ENCODE measurements around the gene FASTKD3.
"Not testable (repeated sequence)": the region's sequence is repeated elsewhere in the genome, so short reads cannot be mapped to it uniquely, and the experiment has no call there.

The FASTKD3 gene, protein sequence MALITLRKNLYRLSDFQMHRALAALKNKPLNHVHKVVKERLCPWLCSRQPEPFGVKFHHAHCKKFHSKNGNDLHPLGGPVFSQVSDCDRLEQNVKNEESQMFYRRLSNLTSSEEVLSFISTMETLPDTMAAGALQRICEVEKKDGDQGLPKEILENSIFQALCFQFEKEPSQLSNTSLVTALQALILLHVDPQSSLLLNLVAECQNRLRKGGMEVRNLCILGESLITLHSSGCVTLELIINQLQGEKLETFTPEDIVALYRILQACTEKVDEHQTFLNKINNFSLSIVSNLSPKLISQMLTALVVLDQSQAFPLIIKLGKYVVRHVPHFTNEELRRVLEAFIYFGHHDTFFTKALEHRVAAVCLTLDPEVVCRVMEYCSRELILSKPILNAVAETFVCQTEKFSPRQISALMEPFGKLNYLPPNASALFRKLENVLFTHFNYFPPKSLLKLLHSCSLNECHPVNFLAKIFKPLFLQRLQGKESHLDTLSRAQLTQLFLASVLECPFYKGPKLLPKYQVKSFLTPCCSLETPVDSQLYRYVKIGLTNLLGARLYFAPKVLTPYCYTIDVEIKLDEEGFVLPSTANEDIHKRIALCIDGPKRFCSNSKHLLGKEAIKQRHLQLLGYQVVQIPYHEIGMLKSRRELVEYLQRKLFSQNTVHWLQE

GRCh38 chr5:7868773-7869473 lies at the start of gene FASTKD3, which contains the start of gene MTRR:
TSS of gene FASTKD3 (minus strand) at chr5:7869031. CDS start at chr5:7868083, 948 bp downstream.
TSS of gene MTRR (plus strand) at chr5:7869148. CDS start at chr5:7870795, 1,647 bp downstream.
- peak; percentile 87 to 91 for DNase-seq

DNA sequence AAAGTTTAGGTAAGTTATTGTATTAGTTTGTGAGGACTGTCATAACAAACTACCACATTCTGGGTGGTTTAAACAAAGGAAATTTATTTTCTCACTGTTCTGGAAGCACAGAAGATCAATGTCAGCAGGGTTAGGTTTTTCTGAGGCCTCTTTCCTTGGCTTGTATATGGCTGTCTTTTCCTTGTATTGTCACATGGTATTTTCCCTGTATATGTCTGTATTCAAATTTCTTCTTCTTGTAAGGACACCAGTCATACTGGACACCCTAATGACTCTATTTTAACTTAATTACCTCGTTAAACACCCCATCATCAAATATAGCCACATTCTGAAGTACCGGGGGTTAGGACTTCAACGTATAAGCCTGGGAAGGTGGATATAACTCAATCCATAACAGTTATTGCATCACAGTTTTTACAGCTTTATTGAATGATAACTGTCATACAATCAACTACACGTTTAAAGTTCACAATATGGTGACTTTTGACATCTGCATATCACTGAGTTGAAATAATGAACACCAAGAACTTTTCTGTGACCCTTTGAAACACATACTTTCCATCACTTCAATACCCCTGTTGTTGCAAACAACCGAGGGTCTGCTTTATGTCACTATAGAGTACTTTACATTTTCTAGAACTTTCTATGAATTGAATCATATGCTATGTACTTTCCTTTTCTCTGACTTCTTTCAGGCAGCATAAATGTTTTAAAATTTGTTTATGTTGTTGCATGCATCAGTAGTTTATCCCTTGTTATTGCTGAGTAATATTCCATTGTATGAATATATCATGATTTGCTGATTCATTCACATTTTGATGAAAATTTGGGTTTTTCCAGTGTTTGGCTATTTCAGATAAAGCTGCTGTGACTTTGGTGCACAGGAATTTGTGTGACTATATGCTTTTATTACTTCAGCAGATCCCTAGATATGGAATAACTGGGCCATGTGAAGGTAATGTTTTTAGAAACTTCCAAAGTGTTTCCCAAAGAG lies 48.6 kb upstream of the FASTKD3 start:
- no peak for DNase-seq

DNA sequence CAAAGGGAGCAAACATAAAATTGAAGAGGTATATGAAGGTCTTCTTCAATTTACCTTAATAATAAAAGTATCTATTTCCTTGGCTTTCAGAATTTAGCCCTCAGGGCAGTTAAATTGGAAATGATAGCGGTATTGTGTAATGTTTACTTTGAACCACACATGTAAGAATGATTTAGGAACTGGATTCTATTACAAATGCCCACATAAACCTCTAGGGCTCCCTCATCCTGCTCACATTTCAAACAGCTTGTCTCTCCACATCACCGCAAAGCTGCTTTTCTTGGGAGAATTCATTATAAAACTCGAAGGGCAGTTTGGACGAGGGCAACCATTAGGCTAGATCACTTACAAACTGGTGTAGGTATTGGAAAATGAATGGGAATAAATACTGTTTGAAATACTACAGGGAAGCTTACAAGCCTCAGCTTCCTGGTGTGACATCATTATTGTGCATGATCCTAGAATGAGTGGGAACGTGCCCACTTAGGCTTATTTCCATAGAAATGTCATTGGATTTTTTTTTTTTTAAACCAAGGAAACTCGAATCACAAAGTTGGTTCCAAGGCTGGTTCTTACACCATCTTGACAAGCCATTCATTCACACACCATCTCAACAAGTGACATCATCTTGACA lies 47.5 kb upstream of the FASTKD3 start:
- no peak for DNase-seq

GRCh38 chr5:7911429-7911771 lies 42.6 kb upstream of the FASTKD3 start:
- DNase-seq = not testable (repeated sequence)

DNA sequence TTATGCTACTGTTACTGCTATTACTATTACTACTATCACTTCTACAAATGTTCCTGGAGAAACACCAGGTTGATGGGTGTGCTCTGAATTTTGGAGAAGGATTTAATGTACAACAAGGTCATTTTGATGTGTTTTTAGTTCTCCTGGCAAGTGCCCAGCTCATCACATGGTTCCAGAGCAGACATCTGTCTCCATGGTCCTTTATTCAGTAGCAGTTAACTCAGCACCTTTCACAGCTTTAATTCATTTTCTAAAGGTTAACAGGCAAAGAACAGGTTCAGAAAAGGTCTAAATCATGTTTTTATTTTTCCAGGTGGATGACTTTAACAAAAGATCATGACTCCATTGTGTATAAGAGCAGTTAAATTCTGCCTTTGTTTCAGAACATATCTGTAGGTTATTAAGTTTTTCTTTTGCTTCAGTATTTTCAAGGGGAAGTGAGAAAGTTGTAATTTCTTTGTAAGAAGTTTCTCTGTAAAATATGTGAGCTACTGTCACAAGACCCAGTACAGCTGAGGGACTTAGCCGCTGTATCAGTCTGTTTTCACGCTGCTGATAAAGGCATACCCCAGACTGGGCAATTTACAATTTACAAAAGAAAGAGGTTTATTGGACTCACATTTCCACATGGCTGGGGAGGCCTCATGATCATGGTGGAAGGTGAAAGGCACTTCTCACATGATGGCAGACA lies 42.1 kb upstream of the FASTKD3 start:
- no peak for DNase-seq

- no peak for DNase-seq
Measured at GRCh38 chr5:7908317-7908716, 39.5 kb upstream of the FASTKD3 start.

DNA sequence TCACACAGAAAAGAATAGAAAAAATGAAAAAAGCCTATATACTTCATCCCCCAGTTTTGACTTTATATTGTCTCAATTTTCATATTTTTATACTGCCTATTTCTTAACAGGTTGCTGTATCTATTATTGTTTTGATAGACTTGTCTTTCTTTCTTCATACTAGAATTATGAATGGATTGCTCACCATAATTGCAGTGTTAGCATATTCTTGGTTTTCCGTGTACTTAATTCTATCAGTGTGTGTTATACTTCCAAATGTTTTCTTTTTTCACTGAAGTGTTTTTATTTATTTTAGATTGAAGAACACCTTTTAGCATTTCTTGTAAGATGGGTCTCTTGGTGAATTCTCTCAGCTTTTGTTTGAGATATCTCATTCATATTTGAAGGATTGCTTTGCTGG lies 38.8 kb upstream of the FASTKD3 start:
- no peak for DNase-seq

DNA sequence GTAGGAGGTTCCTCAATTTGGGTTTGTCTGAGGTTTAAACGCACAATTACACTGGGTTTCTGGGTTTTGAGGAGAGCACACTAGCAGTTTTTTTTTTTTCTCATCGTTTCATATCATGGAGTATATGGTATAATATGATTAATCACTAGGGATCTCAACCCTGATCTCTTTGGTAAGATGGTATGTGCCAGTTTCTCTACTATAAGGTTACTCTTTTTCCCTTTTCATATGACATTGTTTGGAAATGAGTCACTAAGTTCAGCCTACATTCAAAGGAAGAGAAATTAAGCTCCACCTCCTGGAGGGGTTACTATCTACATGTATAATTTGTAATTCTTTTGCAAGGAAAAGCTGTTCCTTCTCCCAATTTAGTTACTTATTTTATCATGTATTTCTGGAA lies 35.3 kb upstream of the FASTKD3 start:
- no peak for DNase-seq

DNA sequence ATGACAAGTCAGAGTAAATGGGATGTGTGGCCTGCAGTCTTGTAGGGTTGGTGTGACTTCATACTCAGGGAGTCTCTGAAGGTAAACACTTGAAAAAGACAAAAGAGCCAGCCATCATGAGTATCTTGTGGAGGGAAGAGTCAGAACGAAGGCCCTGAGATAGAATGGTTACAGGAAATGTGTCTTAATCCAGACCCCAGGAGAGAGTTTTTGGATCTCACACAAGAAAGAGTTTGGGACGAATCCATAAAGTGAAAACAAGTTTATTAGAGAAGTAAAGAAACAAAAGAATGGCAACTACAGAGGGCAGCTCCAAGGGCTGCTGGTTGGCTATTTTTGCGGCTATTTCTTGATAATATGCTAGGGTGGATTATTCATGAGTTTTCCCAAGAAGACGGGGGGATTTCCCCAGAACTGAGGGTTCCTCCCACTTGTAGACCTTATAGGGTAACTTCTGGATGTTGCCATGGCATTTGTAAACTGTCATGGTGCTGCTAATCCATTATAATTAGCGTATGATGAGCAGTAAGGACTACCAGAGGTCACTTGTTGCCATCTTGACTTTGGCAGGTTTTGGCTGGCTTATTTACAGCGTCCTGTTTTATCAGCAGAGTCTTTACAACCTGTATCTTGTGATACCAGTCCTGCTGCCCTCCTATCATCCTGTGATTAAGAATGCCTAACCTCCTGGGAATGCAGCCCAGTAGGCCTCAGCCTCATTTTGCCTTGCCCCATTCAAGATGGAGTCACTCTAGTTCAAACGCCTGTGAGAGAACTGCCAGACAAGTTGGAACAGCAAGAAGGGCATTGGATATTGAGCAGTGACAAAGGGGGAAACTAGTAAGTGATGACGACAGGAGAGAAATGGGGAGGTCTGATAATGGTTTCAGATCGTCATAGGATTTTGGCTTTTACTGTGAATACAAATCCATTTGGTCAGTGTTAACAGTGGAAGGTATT lies 34.1 kb upstream of the FASTKD3 start:
- DNase-seq = no peak

GRCh38 chr5:7902201-7902600 lies 33.4 kb upstream of the FASTKD3 start:
- DNase-seq = no peak

- DNase-seq = peak in 1 of 2 experiments; percentile 43
Measured at GRCh38 chr5:7897014-7897600, 28.3 kb upstream of the FASTKD3 start.

DNA sequence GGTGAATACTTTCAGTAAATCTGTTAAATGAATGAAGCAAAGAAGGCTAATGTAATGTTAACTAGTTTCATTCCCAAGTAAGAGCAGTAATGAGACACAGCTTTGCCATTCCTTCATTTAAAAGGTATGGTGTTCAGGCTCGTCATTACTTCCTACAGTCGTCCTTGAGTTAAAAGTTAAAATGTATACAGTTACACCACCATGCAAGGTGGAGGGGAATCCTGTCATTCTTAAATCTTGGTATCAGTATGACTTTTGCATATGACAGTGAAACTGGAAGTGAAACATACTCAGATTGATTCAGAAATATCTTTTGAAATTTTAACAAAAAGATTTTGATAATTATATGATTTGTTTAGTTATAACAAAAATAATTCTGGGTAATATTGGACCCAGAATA lies 26.0 kb upstream of the FASTKD3 start:
- DNase-seq = no peak

DNA sequence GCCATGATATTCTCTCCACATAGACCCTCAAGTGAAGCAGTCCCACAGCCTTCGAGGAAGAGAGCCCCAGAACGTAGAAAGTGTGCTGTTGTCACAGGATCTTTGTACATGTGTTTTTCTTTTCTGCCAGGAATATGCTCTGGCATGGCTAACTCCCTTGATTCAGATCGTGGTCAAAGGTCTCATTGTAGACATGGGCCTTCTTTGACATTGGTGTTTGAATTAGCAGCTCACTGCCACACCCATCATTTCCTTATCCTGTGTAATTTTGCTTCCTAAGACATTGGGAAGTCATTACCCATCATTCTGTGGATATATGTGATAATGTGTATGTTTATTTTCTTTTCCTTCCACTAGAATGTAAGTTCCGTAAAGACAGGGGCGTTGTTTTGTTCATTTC lies 25.6 kb upstream of the FASTKD3 start:
- no peak for DNase-seq

GRCh38 chr5:7888901-7889300 lies 20.1 kb upstream of the FASTKD3 start:
- DNase-seq = no peak

GRCh38 chr5:7886849-7887475 lies 18.1 kb upstream of the FASTKD3 start:
- DNase-seq = no peak

DNA sequence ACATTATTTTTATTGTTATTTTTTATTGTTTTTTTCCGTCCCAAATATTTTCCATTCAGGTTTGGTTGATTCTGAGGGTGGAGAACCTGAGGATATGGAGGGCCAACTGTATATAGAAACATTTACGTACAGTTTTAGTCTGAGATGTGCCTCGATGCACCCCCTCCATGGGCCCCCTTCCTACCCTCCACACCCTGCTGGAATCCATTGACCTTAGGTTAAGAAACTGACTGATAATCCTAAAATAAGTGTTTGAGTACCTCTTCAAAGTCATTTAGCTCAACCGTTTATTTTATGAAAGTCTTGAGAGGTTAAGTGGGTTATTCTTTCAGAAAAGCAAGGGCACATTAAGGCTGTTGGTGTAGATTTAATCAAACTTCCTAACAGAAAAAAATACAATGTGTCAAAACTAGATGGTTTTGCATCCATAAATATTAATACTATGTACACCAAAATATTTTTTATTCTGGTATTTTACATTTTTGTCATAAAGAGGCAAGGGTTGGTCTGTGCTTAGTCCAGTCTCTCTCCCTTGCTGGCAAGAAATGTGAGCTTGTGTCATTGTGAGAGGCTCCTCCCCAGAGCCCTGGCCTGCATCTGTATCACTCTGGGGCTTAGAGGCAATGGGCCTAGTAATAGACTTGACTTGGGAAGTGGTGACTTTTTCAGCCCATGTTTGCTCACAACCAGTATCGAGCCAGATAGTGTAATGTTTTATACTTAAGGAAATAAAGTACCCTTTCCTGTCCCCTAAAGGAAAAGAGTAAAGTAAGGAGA lies 15.8 kb upstream of the FASTKD3 start:
- DNase-seq = no peak

GRCh38 chr5:7882926-7883325 lies 14.1 kb upstream of the FASTKD3 start:
- no peak for DNase-seq

GRCh38 chr5:7881816-7882215 lies 13.0 kb upstream of the FASTKD3 start:
- DNase-seq = no peak

All from activated CD4-positive, alpha-beta T cell treated with anti-CD3 and anti-CD28 coated beads, Interleukin-2, amount 50 U/mL, for 48 hours (primary cell).